Measurements from ENCODE around the gene GABRR1. TPM values are rescaled to one million over a fixed set of nuclear protein-coding genes. Genes with fewer than 3 reads are reported as not detected.
"Not testable (repeated sequence)": the region's sequence is repeated elsewhere in the genome, so short reads cannot be mapped to it uniquely, and the experiment has no call there.

GABRR1 gene
- polyA plus RNA-seq, 6 donors from 2014 or later: not detected

DNA sequence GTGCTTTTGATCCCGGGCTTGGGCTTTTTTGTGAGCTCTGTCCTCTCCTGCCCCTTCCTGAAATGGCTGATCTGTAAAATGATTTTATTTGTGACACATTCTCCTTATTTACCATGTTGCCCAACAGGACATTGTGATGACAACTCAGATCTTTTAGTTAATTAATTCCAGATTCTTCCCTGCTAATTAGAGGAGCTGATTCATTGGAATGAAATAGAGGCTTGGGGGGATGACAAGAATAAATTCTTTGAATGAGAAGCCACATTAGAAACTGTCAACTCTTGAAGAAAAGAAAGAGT is 26.1 kb upstream of the GABRR1 start:
- Mint-ChIP-seq H3K4me3 (no peak overlapping the region), H3K27ac (no peak overlapping the region), H3K36me3 (no peaks in the 10 kb centered on the region), H3K4me1 (peaks cover 18 to 20% (median 19%) of the 10 kb centered on the region in 3 donors), H3K27me3 (peaks cover 12 to 28% (median 22%) of the 10 kb centered on the region in 3 donors), H3K9me3 (peaks cover 0 to 8% (median under 1%) of the 10 kb centered on the region in 7 donors)
- DNase-seq (no peak), ATAC-seq (ENCODE audit: low read depth in 2 of 2) (no peak)

DNA sequence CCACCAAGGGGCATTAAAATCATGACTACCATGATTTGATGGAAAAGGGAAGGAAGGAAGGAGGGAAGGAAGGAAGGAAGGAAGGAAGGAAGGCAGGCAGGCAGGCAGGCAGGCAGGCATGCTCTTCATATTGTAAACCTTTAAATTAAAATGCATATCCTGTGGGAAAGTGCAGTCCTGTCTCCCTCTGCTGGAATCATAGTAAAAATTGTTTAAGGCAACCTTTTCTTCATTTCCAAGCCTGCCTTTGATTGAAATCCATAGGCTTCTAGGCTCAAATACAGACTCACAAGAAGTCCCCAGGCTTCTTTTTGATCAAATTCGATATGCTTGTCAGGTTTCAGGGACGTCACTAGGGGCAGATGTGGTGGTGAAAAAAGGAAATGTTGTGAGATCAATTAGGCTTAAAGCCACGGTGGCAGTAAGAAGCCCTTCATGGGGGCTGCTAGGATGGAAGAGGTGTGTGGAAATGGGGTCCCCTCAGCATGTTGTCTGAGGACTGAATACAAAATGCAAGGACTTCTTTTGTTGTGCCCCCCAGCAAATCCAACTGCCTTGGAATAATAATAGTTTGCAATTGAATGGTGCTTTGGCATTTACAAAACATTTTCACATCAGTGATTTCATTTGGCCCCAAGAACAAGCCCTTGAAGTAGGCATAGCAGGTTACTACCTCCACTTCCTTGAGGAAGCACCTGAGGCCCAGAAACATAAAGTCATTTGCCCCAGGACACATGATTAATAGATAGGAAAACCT is 25.6 kb upstream of the GABRR1 start:
- peak; percentile 82 to 87 for ATAC-seq (ENCODE audit: low read depth in 2 of 2)
- peak overlapping the region in 1 of 8 donors; percentile 48 for H3K4me3 Mint-ChIP-seq
- H3K27ac Mint-ChIP-seq: peak overlapping the region in 1 of 6 donors; percentile 95
- peak; percentile 33 for DNase-seq
- peaks cover 18 to 20% (median 19%) of the 10 kb centered on the region in 3 donors for H3K4me1 Mint-ChIP-seq
- H3K36me3 Mint-ChIP-seq: no peaks in the 10 kb centered on the region
- H3K9me3 Mint-ChIP-seq: peaks cover 0 to 8% (median 3%) of the 10 kb centered on the region in 7 donors
- H3K27me3 Mint-ChIP-seq: peaks cover 18 to 34% (median 26%) of the 10 kb centered on the region in 3 donors

- no peak for DNase-seq
- H3K27ac Mint-ChIP-seq: no peak overlapping the region
Measured at GRCh38 chr6:89239338-89239737, 22.2 kb upstream of the GABRR1 start.

DNA sequence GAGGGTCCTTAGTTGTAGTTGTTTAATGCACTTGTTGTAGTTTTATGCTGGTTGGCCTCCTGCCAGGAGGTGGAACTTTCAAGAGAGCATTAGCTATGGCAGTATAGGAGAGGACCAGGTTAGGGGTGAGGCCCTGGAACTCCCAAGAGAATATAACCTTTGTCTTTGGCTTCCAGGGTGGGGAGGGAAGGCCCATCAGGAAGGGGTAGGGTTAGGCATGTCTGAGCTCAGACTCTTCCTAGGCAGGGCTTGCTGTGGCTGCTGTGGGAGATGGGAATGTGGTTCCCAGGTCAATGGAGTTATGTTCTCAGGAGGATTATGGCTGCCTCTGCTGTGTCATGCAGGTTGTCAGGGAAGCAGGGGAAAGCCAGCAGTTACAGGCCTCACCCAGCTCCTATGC is 20.0 kb upstream of the GABRR1 start:
- Mint-ChIP-seq H3K4me1 (peaks cover 16 to 22% (median 19%) of the 10 kb centered on the region in 3 donors), H3K36me3 (peaks cover 0 to 10% of the 10 kb centered on the region in 2 donors), H3K27ac (no peak overlapping the region), H3K9me3 (peaks cover 0 to 35% (median 16%) of the 10 kb centered on the region in 7 donors), H3K27me3 (peaks cover 26 to 42% (median 36%) of the 10 kb centered on the region in 3 donors), H3K4me3 (no peak overlapping the region)
- DNase-seq: no peak
- no peak for ATAC-seq (ENCODE audit: low read depth in 2 of 2)

More at GRCh38 chr6:89239338-89239737, 22.2 kb upstream of the GABRR1 start:
- H3K4me1 Mint-ChIP-seq: peaks cover 18 to 20% (median 19%) of the 10 kb centered on the region in 3 donors
- H3K36me3 Mint-ChIP-seq: peaks cover 0 to 10% of the 10 kb centered on the region in 2 donors
- H3K27me3 Mint-ChIP-seq: peaks cover 9 to 42% (median 28%) of the 10 kb centered on the region in 3 donors
- peak overlapping the region in 1 of 8 donors; percentile 14 for H3K4me3 Mint-ChIP-seq
- H3K9me3 Mint-ChIP-seq: peaks cover 0 to 24% (median 16%) of the 10 kb centered on the region in 7 donors
- peak in 1 of 2 donors; percentile 37 for ATAC-seq (ENCODE audit: low read depth in 2 of 2)

- not testable (repeated sequence) for H3K4me1 Mint-ChIP-seq; DNase-seq; ATAC-seq (ENCODE audit: low read depth in 2 of 2)
- peak overlapping the region; percentile 35 to 90 (median 78) for H3K4me3 Mint-ChIP-seq
- peaks cover 0 to 47% (median 19%) of the 10 kb centered on the region in 7 donors for H3K9me3 Mint-ChIP-seq
- H3K36me3 Mint-ChIP-seq: peaks cover 0 to 15% of the 10 kb centered on the region in 2 donors
- peak overlapping the region in 2 of 6 donors; percentile 2 to 76 for H3K27ac Mint-ChIP-seq
- H3K27me3 Mint-ChIP-seq: peaks cover 24 to 36% (median 36%) of the 10 kb centered on the region in 3 donors
Measured at GRCh38 chr6:89233605-89234004, 16.4 kb upstream of the GABRR1 start.

- peaks cover 0 to 16% (median 4%) of the 10 kb centered on the region in 3 donors for H3K27me3 Mint-ChIP-seq
- H3K9me3 Mint-ChIP-seq: peaks cover 0 to 7% (median 2%) of the 10 kb centered on the region in 7 donors
- DNase-seq (no peak), ATAC-seq (ENCODE audit: low read depth in 2 of 2) (no peak)
- no peak overlapping the region for H3K27ac Mint-ChIP-seq
- H3K36me3 Mint-ChIP-seq: no peaks in the 10 kb centered on the region
- no peak overlapping the region for H3K4me3 Mint-ChIP-seq
- H3K4me1 Mint-ChIP-seq: peaks cover 0 to 2% (median 0%) of the 10 kb centered on the region in 3 donors
Measured at GRCh38 chr6:89222712-89223039, 5.5 kb upstream of the GABRR1 start.

DNA sequence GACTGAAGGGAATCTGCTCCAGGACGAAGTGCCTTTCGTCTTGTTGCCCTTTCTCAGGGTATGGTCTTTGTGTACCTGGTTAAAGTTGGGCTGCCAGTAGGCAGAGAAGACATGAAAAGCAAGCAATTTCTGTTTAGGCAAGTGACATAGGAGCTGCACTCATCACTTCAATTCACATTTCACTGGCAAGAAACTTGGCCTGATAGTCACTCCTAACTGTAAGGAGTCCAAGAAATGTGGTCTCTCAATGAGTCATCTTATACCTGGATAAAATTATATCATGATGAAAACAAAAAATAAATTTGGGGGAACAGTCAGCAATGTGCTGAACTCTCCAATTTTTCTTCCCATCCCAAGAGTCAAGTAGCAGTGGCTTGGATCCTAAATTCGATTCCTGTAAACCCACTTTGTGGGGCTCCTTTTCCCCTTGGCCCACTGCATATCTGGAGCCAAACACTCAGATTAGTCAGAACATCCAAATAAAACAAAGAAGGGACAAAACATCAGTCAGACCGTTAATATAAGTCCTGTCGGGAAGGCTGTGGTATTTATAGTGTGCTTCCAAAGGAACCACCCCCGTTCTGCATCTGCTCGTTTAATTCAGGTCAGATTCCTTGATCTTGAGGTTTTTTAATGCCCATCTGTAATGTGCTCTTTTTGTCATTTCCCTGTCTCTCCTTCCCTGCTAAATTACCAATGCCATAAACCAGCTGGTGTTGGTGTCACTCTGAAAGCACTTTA is 5.0 kb upstream of the GABRR1 start:
- Mint-ChIP-seq H3K27me3 (peaks cover 0 to 20% (median 4%) of the 10 kb centered on the region in 3 donors), H3K4me1 (peaks cover 0 to 7% (median 0%) of the 10 kb centered on the region in 3 donors), H3K27ac (peak overlapping the region in 1 of 6 donors; percentile 22), H3K4me3 (no peak overlapping the region), H3K36me3 (no peaks in the 10 kb centered on the region), H3K9me3 (peaks cover 0 to 7% (median 2%) of the 10 kb centered on the region in 7 donors)
- no peak for DNase-seq
- ATAC-seq (ENCODE audit: low read depth in 2 of 2): no peak

GRCh38 chr6:89221129-89221528 is 4.0 kb upstream of the GABRR1 start:
- Mint-ChIP-seq H3K27me3 (peaks cover 0 to 20% (median 4%) of the 10 kb centered on the region in 3 donors), H3K9me3 (peaks cover 0 to 7% (median 2%) of the 10 kb centered on the region in 7 donors), H3K4me3 (no peak overlapping the region), H3K27ac (peak overlapping the region in 3 of 6 donors; percentile 7 to 87 (median 69)), H3K36me3 (no peaks in the 10 kb centered on the region), H3K4me1 (peaks cover 0 to 7% (median 0%) of the 10 kb centered on the region in 3 donors)
- no peak for ATAC-seq (ENCODE audit: low read depth in 2 of 2)
- DNase-seq: no peak

- no peaks in the 10 kb centered on the region for H3K36me3 Mint-ChIP-seq
- DNase-seq: no peak
- H3K9me3 Mint-ChIP-seq: peaks cover 0 to 14% (median 1%) of the 10 kb centered on the region in 7 donors
- peak overlapping the region in 1 of 6 donors; percentile 3 for H3K27ac Mint-ChIP-seq
- no peak for ATAC-seq (ENCODE audit: low read depth in 2 of 2)
- peaks cover 0 to 7% (median 0%) of the 10 kb centered on the region in 3 donors for H3K4me1 Mint-ChIP-seq
- H3K4me3 Mint-ChIP-seq: no peak overlapping the region
- H3K27me3 Mint-ChIP-seq: peaks cover 0 to 11% (median 10%) of the 10 kb centered on the region in 3 donors
Measured at GRCh38 chr6:89216411-89216810, 747 bp downstream of the GABRR1 start.

- Mint-ChIP-seq H3K36me3 (no peaks in the 10 kb centered on the region), H3K9me3 (peaks cover 0 to 14% (median 1%) of the 10 kb centered on the region in 7 donors), H3K4me1 (peaks cover 0 to 7% (median 0%) of the 10 kb centered on the region in 3 donors), H3K27me3 (peaks cover 0 to 20% (median 11%) of the 10 kb centered on the region in 3 donors), H3K27ac (no peak overlapping the region), H3K4me3 (no peak overlapping the region)
- ATAC-seq (ENCODE audit: low read depth in 2 of 2): no peak
- DNase-seq: no peak
Measured at GRCh38 chr6:89215391-89215790, 1.8 kb downstream of the GABRR1 start.

DNA sequence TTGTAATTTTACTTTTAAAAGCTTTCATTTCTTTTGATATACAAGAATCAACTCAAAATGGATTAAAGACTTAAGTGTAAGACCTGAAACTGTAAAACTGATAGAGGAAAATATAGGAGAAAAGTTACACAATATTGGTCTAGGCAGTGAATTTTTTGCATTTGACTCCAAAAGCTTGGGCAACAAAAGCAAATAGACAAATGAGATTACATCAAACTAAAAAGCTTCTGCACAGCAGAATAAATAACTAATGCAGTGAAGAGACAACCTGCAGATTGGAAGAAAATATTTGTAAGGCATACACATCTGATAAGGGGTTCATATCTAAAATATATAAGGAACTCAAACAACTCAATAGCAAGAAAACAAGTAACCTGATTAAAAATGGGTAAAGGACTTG is 3.0 kb downstream of the GABRR1 start:
- H3K27me3 Mint-ChIP-seq: peaks cover 0 to 21% (median 11%) of the 10 kb centered on the region in 3 donors
- H3K9me3 Mint-ChIP-seq: peaks cover 0 to 14% (median 1%) of the 10 kb centered on the region in 7 donors
- H3K4me1 Mint-ChIP-seq: peaks cover 0 to 7% (median 0%) of the 10 kb centered on the region in 3 donors
- no peaks in the 10 kb centered on the region for H3K36me3 Mint-ChIP-seq
- H3K27ac Mint-ChIP-seq: no peak overlapping the region
- H3K4me3 Mint-ChIP-seq: no peak overlapping the region
- ATAC-seq (ENCODE audit: low read depth in 2 of 2) (no peak), DNase-seq (no peak)

DNA sequence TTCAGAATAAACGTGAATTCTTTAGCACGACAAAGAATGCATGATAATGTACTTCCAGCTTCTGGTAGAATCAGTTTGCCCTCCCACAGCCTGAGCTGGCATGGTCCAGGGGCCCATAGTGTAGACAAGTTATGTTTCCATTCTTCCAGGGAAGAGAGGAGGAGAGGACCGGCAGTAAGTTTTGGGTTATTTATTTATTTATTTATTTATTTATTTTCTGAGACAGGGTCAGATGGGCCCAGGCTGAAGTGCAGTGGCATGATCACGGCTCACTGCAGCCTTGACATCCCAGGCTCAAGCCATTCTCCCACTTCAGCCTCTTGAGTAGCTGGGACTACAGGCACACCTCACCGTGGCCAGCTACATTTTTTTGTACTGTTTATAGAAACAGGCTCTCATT is 4.7 kb downstream of the GABRR1 start:
- H3K4me3 Mint-ChIP-seq: no peak overlapping the region
- peaks cover 0 to 3% (median 0%) of the 10 kb centered on the region in 3 donors for H3K4me1 Mint-ChIP-seq
- H3K36me3 Mint-ChIP-seq: no peaks in the 10 kb centered on the region
- H3K27me3 Mint-ChIP-seq: peaks cover 0 to 21% (median 3%) of the 10 kb centered on the region in 3 donors
- ATAC-seq (ENCODE audit: low read depth in 2 of 2) (no peak), DNase-seq (no peak)
- H3K27ac Mint-ChIP-seq: no peak overlapping the region
- peaks cover 0 to 14% (median 1%) of the 10 kb centered on the region in 7 donors for H3K9me3 Mint-ChIP-seq

DNA sequence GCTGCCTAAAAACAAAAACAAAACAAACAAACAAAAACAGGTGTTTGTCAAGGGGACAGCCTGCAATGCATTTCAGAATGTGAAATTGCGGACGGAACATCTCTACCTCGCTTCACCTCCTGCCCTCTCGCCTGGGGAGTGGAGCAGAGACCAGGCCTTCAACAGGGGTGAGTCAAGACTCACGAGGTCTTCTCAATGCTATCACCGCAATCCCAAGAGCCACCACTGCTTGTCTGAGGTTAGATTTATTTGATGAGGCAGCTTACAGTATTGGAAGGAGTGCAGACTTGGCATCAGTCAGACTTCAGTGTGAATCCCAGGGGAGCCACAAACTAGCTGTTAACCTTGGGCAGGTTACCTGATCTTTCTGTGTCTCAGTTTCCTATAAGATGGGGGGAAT is 7.7 kb downstream of the GABRR1 start:
- Mint-ChIP-seq H3K36me3 (no peaks in the 10 kb centered on the region), H3K4me1 (no peaks in the 10 kb centered on the region), H3K4me3 (no peak overlapping the region), H3K27me3 (peaks cover 0 to 30% (median 0%) of the 10 kb centered on the region in 3 donors), H3K9me3 (peaks cover 0 to 12% (median 1%) of the 10 kb centered on the region in 7 donors), H3K27ac (no peak overlapping the region)
- ATAC-seq (ENCODE audit: low read depth in 2 of 2) (no peak), DNase-seq (no peak)
